ENCODE measurements around the gene ADAMTS9. TPM values are rescaled to one million over a fixed set of nuclear protein-coding genes. Genes with fewer than 3 reads are reported as not detected.

The ADAMTS9 gene
- total RNA-seq, 4 donors from 2014 or later: 6.3 to 20.1 (median 13.0) TPM

- TF ChIP-seq POLR2A (IDR thresholded peaks at IDR 0.05) (no peak), POLR2AphosphoS5 (IDR thresholded peaks at IDR 0.05) (no peak), EP300 (IDR thresholded peaks at IDR 0.05; ENCODE audit: low read depth) (no peak)
- TF ChIP-seq, protein P1, sequence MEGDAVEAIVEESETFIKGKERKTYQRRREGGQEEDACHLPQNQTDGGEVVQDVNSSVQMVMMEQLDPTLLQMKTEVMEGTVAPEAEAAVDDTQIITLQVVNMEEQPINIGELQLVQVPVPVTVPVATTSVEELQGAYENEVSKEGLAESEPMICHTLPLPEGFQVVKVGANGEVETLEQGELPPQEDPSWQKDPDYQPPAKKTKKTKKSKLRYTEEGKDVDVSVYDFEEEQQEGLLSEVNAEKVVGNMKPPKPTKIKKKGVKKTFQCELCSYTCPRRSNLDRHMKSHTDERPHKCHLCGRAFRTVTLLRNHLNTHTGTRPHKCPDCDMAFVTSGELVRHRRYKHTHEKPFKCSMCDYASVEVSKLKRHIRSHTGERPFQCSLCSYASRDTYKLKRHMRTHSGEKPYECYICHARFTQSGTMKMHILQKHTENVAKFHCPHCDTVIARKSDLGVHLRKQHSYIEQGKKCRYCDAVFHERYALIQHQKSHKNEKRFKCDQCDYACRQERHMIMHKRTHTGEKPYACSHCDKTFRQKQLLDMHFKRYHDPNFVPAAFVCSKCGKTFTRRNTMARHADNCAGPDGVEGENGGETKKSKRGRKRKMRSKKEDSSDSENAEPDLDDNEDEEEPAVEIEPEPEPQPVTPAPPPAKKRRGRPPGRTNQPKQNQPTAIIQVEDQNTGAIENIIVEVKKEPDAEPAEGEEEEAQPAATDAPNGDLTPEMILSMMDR (IDR thresholded peaks at IDR 0.05): no peak
- intact Hi-C loops (cut with DNase I; ENCODE audit: low total_unique reads): no loop called here
- Histone ChIP-seq H3K27me3 (no peaks in the 10 kb centered on the region), H3K4me3 (no peak overlapping the region), H3K4me1 (peaks cover 0 to 25% (median 3%) of the 10 kb centered on the region in 4 donors), H3K9me3 (no peaks in the 10 kb centered on the region), H3K27ac (peak overlapping the region in 3 of 4 donors; percentile 25 to 43 (median 41)), H3K36me3 (no peaks in the 10 kb centered on the region)
- in situ Hi-C loops (cut with MboI; ENCODE audit: low pct_ligation_motif_present in 1 of 4, low pct_unique_long_range_greater_than_20kb in 1 of 4, low sequenced_read_pairs in 3 of 4): no loop called here
- 65 to 70% methylated on average over 1 to 3 of the region's 3 CpGs for WGBS, 2 donors (ENCODE audit: low coverage in 1 of 2)
- no peak for DNase-seq
Observed at GRCh38 chr3:64651303-64651702, 36.5 kb downstream of the ADAMTS9 start.

GRCh38 chr3:64650715-64651114 is 37.1 kb downstream of the ADAMTS9 start:
- in situ Hi-C loops (cut with MboI; ENCODE audit: low pct_ligation_motif_present in 1 of 4, low pct_unique_long_range_greater_than_20kb in 1 of 4, low sequenced_read_pairs in 3 of 4) (no loop called here), intact Hi-C loops (cut with DNase I; ENCODE audit: low total_unique reads) (no loop called here)

DNA sequence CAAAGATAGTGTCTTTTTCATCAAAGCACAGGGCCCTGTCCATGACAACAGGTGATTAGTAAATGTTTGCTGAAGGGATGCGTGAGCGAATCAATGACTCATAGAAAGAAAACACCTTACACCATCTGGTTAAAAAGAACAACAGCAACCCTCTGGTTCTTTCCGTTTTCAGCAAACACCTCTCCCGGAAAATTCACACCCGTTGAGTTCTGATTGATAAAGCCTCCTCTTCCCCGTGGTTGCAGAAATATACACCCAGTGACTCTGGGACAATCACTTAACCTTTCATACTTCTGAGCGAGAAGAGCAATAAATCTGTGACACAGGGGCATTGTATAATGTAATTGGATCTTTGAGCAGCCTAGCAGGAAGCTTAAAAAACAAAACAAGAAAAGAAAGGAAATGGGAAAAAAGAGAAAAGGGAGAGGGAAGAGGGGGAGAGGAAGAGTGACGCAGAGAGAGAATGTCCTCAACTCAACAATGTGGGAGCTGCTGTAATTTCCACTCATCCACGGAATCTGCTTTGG is 37.6 kb downstream of the ADAMTS9 start:
- intact Hi-C loops (cut with DNase I; ENCODE audit: low total_unique reads): no loop called here
- Histone ChIP-seq H3K36me3 (no peaks in the 10 kb centered on the region), H3K4me1 (peaks cover 0 to 25% (median 3%) of the 10 kb centered on the region in 4 donors), H3K4me3 (no peak overlapping the region), H3K27ac (peak overlapping the region; percentile 25 to 43 (median 42)), H3K9me3 (no peaks in the 10 kb centered on the region), H3K27me3 (no peaks in the 10 kb centered on the region)
- DNase-seq: no peak
- WGBS, 2 donors (ENCODE audit: low coverage in 1 of 2): 47 to 51% methylated on average over 9 of the region's 9 CpGs
- TF ChIP-seq, protein P1 (IDR thresholded peaks at IDR 0.05): no peak
- TF ChIP-seq EP300 (IDR thresholded peaks at IDR 0.05; ENCODE audit: low read depth) (no peak), POLR2AphosphoS5 (IDR thresholded peaks at IDR 0.05) (no peak), POLR2A (IDR thresholded peaks at IDR 0.05) (no peak)
- in situ Hi-C loops (cut with MboI; ENCODE audit: low pct_ligation_motif_present in 1 of 4, low pct_unique_long_range_greater_than_20kb in 1 of 4, low sequenced_read_pairs in 3 of 4): no loop called here

More at GRCh38 chr3:64650715-64651114, 37.1 kb downstream of the ADAMTS9 start:
- no peak overlapping the region for H3K4me3 ChIP-seq
- DNase-seq: no peak
- H3K4me1 ChIP-seq: peaks cover 0 to 25% (median 3%) of the 10 kb centered on the region in 4 donors
- peak overlapping the region; percentile 25 to 43 (median 42) for H3K27ac ChIP-seq
- no peaks in the 10 kb centered on the region for H3K27me3 ChIP-seq
- TF ChIP-seq POLR2AphosphoS5 (IDR thresholded peaks at IDR 0.05) (no peak), EP300 (IDR thresholded peaks at IDR 0.05; ENCODE audit: low read depth) (no peak), POLR2A (IDR thresholded peaks at IDR 0.05) (no peak)
- TF ChIP-seq, protein P1 (IDR thresholded peaks at IDR 0.05): no peak
- H3K36me3 ChIP-seq: no peaks in the 10 kb centered on the region
- WGBS, 2 donors (ENCODE audit: low coverage in 1 of 2): 69 to 71% methylated on average over 1 of the region's 1 CpG
- no peaks in the 10 kb centered on the region for H3K9me3 ChIP-seq

DNA sequence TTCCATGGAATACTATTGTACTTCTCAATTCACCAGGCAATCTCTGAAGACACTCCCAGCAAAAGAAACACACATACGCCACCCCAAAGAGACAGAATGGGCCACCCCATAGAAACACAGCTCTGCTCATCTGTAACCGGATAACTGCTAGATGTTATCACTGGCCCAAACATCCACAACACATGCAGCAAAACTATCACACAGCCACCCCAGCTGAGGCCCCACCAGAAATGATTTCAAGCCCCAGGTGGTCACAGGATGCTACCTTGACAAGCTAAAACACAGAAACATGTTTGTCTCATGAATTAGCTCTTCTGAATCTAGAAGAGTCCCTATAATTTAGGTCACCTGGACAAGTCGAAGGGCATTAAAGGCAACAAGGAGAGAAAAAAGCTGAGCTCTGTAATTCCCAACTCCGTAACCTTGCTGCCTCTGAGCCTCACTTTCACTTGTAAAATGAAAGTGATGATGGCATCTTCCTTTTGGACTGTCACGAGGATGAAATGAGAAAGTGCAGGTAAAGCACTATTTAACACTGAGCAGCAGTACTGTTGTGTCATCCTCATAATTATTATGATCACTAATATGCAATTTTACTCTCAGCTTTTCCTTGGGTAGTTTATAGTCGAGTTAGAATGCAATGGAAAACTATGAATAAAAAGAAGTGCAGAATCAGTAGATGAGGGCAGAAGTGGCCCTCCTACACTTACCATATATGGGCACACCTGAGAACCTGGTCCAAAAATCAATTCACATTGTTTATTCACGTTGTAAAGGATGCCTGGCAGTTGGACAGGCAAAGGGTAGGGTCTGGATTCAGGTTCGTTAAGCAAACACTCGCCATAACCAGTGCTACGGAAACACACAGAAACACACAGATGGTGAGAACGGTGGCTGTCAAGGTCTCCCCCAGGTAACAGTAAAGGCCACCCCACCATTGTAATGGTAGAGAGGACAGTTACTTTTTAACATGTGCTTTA is 38.6 kb downstream of the ADAMTS9 start:
- 64 to 69% methylated on average over 4 to 11 of the region's 11 CpGs for WGBS, 2 donors (ENCODE audit: low coverage in 1 of 2)
- no peak for DNase-seq
- H3K4me1 ChIP-seq: peaks cover 0 to 25% (median 3%) of the 10 kb centered on the region in 4 donors
- H3K27ac ChIP-seq: peak overlapping the region in 3 of 4 donors; percentile 36 to 43 (median 41)
- H3K9me3 ChIP-seq: no peaks in the 10 kb centered on the region
- H3K27me3 ChIP-seq: no peaks in the 10 kb centered on the region
- H3K4me3 ChIP-seq: no peak overlapping the region
- no peaks in the 10 kb centered on the region for H3K36me3 ChIP-seq
- intact Hi-C loops (cut with DNase I; ENCODE audit: low total_unique reads): no loop called here
- in situ Hi-C loops (cut with MboI; ENCODE audit: low pct_ligation_motif_present in 1 of 4, low pct_unique_long_range_greater_than_20kb in 1 of 4, low sequenced_read_pairs in 3 of 4): no loop called here
- no peak for TF ChIP-seq POLR2AphosphoS5 (IDR thresholded peaks at IDR 0.05)
- TF ChIP-seq, protein P1 (IDR thresholded peaks at IDR 0.05): no peak
- TF ChIP-seq POLR2A (IDR thresholded peaks at IDR 0.05): no peak
- no peak for TF ChIP-seq EP300 (IDR thresholded peaks at IDR 0.05; ENCODE audit: low read depth)
